Left renal cortex interstitium (tissue), 4 donors: ENCODE data around the gene MAST1. TPM values are rescaled to one million over a fixed set of nuclear protein-coding genes. Genes with fewer than 3 reads are reported as not detected.

Experiments
- DNase-seq, 4 donors: peaks; one replicate each; pipeline ENCODE4 v3.0.0-alpha.2; 2013; ENCODE audit warnings: low read depth in 4 of 4, low spot score in 2 of 4, missing footprints in 1 of 4
- polyA plus RNA-seq, 4 donors: library from polyadenylated mRNA; unstranded; fragments of 120-200 nt; gene quantifications; one replicate each; pipeline ENCODE4 v1.2.1, GENCODE V29; 2013; ENCODE audit not compliant: insufficient read length in 4 of 4

MAST1 gene
- polyA plus RNA-seq, 4 donors = 0.92 to 2.0 (median 1.3) TPM

DNA sequence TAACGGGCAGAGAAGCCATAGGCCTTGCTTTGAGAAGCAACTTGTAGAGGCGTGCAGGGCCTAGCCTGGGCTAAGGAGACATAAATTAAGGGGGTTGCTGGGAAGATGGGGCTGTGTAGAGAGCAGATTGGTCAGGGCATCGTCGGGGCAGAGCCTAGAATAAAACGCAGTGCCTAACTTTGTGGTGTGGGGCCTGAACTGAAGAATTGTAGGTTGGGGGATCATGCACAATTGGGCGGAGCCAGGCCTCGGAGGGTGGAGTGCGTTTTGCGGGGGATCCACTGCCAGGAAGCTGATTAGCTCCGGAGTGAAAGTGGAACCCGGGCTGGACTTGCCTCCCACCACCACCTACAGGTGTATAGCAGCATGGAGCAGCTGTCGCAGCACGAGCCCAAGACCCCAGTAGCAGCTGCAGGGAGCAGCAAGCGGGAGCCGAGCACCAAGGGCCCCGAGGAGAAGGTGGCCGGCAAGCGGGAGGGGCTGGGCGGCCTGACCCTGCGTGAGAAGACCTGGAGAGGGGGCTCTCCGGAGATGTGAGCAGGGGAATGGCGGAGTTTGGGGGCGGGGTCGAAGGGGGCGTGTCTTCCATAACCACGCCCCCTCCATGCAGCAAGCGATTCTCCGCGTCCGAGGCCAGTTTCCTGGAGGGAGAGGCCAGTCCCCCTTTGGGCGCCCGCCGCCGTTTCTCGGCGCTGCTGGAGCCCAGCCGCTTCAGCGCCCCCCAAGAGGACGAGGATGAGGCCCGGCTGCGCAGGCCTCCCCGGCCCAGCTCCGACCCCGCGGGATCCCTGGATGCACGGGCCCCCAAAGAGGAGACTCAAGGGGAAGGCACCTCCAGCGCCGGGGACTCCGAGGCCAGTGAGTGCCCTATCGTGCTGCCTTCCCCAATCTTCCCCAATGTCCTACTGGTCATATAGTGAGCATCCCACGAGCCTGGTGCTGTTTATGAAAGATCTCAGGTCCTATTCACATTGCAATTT, 29.1 kb downstream of the MAST1 start:
- DNase-seq = peak in 2 of 4 donors; percentile 68 to 78

DNA sequence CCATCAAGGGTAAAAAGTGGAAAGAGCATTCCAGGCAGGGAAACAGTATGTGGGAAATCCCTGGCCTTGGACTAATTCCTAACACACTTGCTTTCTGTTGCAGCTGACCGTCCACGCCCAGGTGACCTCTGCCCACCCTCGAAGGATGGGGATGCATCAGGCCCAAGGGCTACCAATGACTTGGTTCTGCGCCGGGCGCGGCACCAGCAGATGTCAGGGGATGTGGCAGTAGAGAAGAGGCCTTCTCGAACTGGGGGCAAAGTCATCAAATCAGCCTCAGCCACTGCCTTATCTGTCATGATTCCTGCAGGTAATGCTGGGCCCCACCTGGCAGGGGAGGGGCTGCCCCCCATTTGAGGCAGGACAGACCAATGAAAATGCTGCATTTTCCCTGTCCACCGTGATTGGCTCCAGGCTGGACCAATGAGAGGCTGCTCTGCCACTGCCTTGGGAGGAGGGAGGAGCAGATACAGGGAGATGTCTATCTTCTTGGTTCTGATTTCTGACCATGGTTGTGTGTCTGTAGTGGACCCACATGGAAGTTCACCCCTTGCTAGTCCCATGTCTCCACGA, 30.3 kb downstream of the MAST1 start:
- DNase-seq = no peak

DNA sequence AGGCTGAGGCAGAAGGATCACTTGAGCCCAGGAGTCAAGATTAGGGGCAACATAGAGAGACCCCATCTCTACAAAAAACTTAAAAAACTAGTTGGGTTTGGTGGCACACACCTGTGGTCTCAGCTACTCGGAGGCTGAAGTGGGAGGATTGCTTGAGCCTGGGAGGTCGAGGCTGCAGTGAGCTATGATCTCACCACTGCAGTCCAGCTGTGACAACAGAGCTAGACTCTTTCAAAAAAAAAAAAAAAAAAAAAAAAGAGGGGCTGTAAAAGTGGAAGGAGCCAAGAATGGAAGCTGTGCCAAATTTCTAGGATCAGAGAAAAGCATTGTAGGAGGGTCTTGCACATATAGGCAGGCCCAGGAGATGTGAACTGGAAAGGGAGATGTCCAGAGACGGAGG, 33.4 kb downstream of the MAST1 start:
- DNase-seq = no peak

DNA sequence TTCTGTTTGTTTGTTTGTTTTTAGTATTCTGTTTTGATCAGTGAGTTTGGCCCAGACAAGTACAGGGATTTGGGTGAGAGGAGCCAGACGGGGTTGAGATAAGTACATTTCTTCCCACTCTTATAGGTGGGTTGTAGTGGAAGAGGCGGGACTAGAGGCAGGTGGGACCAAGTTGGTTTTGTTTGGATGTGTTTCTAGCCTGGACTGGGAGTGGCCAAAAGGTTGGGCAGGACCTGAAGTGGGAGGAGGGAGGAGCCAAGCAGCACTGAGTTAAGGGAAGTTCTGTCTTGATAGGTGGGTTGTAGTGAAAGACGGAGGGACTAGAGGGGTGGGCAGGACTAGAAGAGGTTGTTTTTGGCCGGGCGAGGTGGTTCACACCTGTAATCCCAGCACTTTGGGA, 33.9 kb downstream of the MAST1 start:
- no peak for DNase-seq

DNA sequence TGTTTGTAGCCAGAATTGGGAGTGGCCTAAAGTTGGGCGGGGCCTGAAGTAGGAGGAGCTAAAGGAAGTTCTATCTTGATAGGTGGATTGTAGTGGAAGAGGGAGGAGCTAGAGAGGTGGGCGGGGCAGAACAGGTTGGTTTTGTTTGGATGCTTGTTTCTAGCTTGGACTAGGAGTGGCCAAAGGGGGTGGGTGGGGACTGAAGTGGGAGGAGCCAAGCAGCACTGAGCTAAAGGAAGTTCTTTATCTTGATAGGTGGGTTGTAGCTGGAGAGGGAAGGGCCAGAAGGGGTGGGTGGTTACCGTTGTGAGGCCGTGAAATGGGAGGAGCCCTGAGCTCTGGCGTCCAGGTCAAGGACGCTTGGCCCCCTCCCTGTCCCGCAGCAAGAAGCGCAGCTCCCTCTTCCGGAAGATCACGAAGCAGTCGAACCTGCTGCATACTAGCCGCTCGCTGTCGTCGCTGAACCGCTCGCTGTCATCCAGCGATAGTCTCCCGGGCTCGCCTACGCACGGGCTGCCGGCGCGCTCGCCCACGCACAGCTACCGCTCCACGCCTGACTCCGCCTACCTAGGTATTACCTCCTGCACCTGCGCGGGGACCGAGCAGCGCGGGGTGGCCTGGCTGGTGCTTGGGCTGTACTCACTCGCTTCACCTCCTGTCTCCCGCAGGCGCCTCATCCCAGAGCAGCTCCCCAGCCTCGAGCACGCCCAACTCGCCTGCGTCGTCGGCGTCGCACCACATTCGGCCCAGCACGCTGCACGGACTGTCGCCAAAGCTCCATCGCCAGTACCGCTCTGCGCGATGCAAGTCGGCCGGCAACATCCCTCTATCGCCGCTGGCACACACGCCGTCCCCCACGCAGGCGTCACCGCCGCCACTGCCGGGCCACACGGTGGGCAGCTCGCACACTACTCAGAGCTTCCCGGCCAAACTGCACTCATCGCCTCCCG, 34.9 kb downstream of the MAST1 start:
- DNase-seq = no peak

DNA sequence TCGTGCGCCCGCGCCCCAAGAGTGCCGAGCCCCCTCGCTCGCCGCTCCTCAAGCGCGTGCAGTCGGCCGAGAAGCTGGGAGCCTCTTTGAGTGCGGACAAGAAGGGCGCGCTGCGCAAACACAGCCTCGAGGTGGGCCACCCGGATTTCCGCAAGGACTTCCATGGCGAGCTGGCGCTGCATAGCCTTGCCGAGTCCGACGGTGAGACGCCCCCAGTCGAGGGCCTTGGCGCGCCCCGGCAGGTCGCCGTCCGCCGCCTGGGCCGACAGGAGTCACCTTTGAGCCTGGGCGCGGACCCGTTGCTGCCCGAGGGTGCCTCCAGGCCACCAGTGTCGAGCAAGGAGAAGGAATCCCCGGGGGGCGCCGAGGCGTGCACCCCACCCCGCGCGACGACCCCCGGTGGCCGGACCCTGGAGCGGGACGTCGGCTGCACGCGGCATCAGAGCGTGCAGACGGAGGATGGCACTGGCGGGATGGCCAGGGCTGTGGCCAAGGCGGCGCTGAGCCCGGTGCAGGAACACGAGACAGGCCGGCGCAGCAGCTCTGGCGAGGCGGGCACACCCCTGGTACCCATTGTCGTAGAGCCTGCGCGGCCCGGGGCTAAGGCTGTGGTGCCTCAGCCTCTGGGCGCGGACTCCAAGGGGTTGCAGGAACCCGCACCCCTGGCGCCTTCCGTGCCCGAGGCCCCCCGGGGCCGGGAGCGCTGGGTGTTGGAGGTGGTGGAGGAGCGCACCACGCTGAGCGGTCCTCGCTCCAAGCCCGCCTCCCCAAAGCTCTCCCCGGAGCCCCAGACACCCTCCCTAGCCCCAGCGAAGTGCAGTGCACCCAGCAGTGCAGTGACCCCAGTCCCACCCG, 35.8 kb downstream of the MAST1 start:
- DNase-seq = no peak

DNA sequence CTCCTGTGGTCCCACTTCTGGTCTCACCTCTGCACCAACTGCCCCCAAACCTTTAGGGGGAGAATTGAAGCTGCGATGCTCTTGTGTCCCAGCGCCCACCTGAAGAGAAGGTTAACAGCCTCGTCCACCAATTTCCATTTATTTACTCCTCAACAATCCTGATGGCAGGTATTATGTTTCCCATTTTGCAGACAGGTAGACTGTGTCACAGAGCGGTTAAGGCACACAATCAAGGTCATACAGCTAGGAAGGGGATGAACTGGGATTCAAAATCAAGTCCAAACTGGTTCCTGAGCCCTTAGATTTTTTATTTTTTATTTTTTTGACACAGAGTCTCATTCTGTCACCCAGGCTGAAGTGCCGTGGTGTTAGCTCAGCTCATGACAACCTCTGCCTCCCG, 36.8 kb downstream of the MAST1 start:
- DNase-seq = no peak

DNA sequence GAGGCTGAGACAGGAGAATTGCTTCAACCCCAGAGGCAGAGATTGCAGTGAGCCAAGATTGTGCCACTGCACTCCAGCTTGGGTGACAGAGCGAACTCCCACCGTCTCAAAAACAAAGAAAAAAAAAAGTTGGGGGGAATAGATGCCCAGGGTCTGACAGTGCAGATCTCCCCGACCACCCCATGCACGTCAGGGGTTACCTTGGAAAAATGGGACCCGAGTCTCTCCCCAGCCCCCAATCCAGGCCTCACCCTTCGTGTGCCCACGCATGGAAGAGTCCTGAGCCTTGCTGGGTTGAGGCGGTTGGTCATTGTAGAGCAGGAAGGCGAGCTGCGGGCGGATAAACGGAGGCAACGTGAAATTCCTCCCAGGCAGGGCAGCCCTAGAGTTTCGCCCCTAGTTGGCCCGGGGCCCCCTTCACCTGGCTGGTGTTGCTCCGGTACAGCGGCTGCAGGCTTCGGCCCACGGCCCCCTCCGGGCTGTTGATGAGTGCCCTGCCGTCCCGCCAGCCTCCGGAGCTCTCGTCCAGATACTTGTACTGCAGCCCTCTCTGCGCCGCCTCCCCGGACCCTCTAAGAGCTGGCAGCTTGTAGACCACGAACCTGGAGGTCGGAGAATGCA, 42.3 kb downstream of the MAST1 start:
- no peak for DNase-seq

DNA sequence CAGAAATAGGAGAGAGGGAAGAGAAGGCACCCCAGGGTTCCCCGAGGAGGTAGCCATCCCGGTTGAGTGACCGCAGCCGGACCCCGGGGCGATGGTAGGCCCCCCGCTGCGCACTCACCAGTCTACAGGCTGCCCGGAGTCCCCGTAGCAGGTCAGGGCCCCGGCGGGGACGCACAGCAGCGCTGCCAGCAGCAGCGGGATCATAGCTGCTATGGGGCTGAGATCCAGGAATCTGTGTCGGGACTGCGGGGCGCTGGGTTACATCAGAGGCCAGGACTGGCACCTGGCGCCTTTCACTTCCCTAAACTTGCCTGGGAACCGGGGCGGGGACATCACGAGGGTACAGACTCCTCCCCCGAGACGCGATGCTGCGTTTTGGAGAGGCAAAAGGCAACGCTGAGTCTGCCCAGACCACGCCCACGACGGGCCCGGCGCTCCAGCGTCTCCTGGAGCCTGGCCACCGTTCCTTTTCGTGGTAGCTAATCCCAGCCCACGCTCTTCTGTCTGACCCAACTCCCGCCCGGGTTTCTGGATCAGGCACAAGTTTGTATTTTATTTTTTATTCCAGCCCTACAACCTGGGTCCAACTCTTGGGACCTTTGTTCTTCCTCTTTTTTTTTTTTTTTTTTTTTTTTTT, 43.0 kb downstream of the MAST1 start, which contains the start of gene DNASE2:
TSS of gene DNASE2 (minus strand) at position 278 of the 637 bp plus-strand sequence. CDS start at position 204, 74 bp downstream.
- DNase-seq = peak in 1 of 4 donors; percentile 80

DNA sequence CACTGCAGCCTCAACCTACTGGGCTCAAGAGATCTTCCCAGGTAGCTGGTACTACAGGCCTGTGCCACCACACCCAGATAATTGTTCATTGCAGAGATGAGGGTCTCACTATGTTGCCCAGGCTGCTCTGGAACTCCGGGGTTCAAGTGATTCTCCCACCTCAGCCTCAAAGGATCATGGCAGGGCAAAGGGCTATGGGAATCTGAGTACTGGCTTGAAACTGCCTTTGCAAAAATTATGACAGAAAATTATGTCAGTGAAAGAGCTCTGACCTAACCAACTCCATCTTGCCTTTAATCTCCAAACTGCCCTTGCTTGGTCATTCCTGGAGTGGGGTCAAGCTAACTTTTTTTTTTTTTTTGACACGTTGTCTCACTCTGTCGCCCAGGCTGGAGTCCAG, 44.3 kb downstream of the MAST1 start:
- no peak for DNase-seq

DNA sequence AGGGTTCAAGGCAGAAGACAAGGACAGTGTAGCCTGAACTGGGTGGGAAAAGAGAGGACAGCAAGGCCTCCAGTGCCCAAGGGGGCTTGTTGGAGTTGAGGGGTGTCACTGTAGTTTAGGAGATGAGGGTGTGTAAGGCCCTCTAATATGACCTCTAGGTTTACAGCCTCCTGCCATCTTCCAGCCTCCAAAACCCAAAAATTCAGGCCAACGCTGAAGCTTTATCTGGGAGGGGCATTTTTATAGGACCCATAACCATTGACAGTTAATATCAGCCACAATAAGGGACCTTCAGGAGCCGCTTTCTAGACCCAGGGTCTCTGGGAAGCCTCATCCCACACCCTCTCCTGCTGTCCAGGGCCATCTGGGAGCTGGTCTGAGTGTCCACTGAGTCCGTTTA, 45.9 kb downstream of the MAST1 start:
- no peak for DNase-seq

DNA sequence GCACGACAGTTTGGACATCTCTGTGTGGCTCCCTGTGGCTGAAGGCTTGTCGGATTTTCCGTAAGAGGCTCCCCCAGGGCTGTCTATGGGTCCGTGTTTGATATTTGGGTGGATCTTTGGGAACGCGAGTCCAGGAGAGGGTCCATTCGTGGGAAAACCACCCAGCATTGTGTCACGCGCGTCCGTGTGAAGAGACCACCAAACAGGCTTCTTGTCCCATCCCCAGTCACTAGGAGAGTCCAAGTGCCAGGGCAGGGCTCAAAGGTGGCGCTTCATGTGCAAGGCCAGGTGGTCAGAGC, 46.3 kb downstream of the MAST1 start:
- no peak for DNase-seq

DNA sequence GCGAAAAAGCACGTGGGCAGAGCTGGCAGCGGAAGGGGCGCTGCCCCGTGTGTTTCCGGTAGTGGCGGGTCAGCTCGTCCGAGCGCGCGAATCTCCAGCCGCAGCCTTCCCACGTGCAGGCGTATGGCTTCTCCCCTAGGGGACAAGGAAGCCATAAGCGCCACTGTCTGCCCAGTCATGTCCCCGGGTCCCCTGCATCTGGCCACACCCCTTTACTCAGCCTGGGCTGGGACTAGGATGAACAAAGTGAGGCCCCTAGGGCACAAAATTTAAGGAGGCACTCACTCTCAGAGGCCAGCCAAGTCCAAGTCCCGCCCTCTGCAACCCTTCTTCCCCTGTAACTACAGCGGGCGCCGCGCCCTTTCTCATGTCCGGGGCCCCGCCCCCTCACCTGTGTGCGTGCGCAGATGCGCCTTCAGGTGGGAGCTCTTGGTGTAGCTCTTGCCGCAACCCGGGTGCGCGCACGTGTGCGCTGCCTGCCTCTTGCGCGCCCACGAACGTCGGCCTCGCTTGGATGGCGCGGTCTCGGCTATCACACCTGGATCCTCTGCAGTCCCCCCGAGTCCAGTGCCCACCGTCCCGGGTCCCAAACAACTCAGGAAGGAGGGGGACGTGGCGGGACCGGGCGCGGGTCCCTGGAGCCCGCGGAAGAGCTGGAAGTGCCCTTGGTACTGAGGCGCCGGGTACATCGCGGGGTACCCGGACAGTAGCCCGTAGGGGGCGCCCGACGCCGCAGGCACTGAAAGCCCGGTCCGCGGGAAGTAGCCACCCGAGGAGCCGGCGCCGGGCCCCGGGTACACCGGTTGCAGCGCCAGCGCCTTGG, 46.8 kb downstream of the MAST1 start:
- DNase-seq = no peak

DNA sequence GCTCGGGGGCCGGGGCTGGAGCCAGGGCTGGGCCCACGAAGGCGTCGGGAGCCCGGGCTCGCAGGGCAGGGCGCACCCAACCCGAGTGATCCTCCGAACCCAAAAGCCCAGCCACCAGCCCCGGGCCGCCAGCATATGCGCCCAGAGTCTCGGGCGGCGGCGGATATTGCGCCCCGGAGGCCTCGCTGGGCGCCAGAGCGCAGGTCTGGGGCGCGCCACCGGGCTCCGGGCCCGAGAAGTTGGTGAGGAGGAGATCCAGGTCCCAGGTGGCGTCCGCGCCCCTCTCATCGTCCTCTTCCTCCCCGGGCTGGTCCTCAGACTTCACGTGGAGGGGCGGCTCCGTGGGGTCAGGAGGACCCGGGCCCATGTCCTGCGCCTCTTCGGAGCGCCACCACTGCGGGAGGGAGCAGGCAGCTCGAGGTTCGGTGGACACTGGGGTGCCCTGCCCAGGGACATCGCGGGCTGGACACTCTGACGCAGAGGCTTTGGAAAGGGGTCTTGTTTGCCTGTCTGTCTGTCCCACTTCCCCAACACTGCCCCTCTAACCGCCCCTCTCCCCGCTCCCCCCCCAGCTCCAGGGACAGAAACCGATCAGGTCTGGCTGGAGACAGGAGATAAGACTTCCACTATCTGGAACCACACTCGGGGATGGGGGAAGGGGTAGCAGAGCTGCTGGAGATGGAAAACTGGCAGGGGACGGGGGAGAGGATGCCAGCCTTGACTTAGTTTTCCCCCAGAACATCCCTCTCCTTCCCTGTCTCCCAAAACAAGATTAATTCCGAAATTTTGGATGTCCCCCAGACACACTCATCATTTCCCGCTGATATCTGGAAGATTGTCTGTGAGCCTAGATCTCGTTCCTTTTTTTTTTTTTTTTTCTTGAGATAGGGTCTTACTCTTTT, 47.7 kb downstream of the MAST1 start:
- DNase-seq = no peak

DNA sequence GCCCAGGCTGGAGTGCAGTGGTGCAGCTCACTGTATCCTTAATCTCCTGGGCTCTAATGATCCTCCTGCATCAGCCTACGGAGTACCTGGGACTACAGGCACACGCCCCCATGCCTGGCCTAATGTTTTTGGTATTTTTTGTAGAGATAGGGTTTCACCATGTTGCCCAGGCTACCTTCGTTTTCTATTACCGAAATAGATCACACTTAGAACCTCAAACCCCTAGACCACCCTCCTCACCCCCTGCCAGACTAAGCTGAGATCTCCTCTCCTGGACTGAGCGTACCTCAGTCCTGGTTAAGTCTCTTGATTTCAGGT, 48.3 kb downstream of the MAST1 start:
- DNase-seq = no peak

DNA sequence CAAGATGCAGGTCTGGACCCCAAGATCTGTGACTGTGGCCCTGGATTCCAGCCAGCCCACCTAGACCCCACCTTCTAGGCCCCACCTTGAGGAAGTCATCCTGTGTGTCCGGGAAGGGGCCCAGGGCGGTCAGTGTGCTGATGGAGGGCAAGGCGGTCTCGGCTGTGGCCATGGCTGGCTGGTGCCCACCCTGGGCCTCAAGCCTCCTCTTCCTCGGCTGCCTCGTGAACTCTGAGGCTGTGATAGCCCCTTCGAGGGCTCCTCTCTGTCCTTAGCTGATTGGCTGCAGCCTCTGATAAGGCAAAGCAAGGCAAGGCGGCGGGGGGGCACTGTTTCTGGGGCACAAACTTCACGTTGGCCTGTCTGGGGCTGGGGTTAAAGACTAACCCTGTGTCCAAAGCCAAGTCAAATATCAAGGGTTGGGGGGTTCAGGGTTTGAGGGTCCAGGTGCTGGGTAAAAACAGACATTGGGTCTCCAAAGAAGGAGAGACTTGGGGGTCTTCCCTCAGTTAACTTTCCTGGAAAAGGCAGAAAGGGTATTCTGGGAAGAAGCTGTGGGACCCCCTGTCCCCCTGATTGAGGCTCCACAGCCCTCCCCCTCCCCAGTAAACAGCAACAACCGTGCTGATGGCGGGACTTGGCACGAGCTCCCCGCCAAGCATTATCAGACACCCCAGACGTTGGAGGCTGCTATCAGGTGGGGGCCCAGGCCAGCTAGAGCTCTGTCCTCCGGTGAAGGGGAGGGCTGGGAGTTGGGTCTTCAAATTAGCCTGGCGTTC, 48.8 kb downstream of the MAST1 start, which contains the start of gene KLF1:
TSS of gene KLF1 (minus strand) at position 233 of the 779 bp plus-strand sequence. CDS start at position 172, 61 bp downstream.
- no peak for DNase-seq
